Measurements from ENCODE around the gene TSHZ2.
"Not testable (repeated sequence)": the region's sequence is repeated elsewhere in the genome, so short reads cannot be mapped to it uniquely, and the experiment has no call there.

Gene TSHZ2

DNA sequence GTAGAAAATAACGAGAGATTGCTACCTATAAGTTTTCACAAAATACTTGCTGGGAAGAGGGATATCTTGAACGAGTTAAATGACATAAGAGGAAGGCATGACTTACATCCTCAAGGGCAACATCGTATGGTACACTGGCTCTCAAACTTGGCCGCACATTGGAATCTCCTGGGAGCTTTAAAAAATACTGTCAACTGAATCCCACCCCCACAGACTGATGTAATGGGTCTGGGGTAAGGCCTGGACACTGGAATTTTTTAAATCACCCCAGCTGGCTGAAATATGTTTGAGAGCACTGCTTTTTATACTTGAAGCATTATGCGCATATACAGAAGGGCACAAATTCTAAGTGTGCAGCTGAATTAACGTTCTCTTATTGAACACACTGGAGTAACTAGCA, 8.0 kb upstream of the TSHZ2 start:
- DNase-seq = no peak

DNA sequence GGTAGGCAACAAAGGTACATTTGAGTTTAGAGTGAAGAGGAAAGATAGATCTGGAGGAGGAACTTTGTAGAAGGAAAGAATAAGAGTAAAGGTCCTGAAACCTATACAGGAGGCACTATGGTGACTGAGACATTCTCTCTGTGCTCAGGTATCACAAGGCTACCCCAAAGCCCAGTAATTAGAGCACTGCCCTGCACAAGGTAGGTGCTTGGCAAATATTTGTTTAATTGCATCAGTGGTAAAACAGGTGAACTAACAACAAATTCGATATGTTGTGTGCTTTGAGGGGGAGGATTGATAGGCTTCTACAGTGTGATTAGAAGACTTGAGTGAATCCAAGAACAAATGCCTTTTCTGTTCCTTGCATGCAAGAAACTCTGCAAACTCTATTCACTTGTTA, 6.8 kb upstream of the TSHZ2 start:
- no peak for DNase-seq

DNA sequence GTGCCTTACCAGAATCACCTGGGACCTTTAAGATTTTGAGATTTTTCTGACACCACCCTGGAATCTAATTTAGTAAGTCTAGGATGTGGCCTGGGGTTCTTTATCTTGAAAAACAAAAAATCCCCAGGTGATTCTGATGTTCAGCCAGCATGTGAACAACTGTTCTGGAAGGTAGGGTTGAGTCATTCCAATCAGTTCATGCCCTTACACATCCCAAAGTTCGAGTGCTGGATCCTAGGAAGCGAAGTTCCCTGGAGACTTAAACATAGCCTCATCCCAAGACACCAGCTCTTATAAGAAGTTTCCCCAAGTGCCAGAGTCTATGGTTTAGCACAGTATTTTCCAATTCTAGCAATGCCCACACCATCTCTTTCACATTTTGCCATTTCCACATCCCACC, 6.3 kb upstream of the TSHZ2 start:
- no peak for DNase-seq

DNA sequence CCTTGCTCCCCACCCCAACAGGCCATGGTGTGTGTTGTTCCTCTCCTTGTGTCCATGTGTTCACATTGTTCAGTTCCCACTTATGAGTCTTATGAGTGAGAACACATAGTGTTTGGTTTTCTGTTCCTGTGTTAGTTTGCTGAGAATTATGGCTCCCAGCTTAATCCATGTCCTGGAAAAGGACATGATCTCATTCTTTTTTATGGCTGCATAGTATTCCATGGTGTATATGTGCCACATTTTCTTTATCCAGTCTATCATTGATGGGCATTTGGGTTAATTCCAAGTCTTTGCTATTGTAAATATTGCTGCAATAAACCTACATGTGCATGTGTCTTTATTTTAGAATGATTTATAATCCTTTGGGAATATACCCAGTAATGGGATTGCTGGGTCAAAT, 5.6 kb upstream of the TSHZ2 start:
- DNase-seq = not testable (repeated sequence)

DNA sequence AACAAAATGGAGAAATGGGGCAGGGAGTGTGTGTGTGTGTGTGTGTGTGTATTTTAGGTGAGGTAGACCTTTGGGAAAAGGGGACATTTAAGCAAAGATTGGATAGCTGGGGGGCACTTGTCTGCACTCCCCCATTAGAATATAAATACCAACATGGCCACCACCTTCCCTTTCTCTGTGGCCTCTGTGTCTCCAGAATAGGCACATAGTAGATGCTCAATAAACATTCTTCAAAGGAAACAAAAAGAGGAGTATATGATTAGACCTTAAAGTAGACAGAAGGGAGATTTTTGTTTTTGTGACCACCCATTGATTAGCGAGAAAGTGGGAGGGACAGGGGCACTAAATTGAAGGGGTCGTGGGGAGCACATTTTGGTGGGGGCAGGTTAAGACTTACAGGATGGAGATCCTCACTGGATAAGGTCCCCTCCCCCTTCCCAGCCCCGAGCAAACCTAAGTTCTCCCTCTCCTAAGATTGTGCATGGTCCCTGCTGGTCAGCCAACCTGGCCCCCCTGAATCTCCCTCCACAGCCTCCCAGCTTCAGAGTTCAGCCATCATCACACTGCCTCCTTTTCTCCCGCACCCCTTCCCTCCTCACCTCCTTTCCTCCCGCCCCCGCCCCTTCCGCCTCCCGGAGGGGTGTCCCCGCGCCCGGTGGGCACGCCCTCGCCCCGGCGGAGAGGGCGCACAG, 514 bp upstream of the TSHZ2 start:
- DNase-seq = no peak

DNA sequence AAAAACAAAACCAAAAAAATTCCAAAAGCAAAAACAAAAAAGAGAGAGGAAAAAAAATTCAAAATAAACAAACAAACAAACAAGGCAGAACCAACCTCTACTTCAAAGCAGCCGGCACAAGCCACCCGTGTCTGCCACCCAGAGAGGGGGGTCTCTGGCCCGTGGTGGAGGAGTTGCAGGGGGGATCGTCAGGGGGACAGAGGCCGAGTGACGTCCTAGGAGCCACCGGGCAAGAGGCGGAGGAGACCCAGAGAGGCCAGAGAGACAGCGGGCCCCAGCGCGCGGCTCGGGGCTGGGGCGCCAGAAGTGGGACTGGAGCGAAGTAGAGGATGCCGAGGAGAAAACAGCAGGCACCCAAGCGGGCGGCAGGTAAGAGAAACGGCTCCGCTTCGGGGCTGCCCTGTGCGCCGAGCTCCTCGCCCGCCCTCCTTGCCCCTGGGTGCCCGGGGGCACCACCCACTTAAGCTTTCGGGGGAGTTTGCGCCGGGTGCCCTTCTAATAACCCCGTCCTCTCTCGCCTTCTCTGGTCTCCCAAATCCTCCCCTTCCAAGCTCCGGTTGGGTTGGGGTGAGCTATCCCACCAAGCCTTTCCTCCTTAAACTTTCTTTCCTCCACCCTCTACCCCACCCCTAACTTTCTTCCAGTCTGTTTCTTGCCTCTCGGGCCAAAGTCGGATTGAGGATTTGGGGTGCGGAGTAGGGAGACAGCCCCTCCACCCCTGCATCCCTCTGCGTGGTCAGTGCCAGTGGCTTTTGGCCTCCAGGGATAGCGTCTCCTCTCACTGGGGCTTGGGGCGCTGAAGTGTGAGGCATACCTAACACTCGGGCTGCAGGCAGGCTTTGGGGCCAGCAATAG, 1.0 kb downstream of the TSHZ2 start:
- DNase-seq = no peak

DNA sequence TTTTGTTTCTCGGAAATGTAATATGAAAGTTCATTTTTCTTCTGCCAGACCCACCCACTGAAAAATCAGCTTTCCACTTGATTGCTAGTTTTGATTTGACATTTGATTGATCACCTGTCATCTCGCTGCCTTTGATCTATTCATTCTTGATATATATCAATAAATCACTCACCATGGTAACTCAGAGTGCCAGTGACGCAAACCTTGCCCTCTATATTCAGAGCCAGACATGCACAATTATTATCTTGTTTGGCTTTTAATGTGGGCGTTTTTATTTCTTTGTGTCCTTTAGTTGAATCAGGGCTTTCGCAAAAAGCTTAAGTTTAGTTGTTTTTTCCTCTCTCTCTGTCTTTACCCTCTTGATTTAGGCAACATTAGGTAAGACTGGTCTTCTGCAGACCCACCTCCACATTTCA, 2.0 kb downstream of the TSHZ2 start:
- DNase-seq = no peak

DNA sequence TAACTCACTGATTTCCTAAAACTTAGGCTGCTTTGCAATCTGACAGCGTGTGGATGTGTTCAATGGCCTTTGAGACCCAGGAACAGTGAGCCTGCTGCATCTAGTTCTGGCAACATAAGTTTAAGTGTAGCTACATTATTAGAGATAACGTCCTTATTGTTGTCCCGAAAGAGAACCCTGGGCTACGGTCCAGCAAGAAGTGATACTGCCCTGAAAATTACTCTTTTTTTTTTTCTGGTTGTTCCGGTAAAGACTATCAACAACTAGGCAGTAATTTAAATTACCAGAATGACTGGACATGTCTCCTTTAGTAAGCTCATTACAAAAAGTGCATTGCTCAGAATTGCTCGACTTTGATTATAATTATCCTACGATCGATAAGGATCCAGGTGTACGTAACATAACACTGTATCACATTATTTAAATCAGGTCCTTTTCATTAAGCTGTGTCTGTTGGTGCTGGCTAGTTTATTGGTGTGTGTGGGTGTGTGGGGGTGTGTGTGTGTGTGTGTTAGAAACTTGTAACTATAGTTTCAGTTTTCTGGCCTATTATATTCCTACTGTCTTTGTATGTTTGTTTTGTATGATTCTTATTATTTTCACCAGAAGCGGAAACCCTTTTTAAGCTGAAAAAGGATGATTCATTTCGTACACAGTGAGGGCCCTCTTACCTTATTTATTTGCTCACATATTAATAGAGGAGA, 3.0 kb downstream of the TSHZ2 start:
- no peak for DNase-seq

DNA sequence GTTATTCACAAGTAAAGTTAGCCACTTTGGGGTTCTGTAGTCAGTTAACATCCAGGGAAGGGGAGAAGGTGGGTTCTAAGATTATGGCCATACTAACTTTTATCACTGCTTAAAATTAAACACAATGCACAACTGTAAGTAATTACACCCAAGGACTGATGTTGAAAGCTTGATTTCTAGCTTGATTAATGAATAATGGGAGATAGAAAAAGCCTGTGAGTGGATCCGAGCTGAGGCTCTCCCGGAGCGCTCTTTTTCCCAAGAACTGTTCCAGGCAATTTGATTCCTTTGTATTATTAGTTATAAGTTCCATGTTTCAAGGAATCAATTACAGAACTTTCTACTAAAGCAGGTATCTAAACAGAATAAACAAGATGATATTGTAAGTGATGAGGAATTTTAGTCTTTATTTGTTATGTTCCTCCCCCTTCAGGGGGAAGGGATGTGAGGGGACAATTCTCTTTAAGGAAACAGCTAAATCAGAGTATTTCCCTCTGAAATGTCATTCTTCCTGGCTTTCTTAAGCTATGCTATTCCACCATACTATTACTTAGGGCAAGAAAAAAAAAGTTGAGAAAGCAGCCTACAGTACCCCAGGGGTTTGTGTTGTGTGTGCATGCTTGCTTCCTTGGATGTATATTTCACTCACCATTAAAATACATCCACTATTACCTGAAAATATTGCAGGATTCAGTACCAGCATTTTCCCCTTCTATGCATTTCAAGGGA, 3.8 kb downstream of the TSHZ2 start:
- DNase-seq = no peak

DNA sequence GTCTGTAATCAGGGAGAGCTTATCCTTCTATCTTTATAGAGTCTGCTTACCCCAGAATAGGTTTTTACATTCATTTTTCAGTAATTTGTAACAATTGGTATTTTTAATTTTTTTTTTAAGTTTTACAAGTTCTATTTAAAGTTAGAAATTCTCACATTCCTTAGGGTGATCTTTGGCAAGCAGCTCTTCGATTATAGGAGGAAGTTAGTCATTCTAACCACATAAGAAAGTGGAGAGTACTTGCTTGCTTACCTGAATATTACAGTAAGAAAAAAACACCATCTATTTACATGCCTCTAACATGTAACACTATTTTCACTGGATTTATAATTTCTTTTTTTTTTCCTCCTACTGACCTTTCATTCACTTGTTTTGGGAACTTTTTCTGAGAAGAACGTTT, 6.7 kb downstream of the TSHZ2 start:
- no peak for DNase-seq

DNA sequence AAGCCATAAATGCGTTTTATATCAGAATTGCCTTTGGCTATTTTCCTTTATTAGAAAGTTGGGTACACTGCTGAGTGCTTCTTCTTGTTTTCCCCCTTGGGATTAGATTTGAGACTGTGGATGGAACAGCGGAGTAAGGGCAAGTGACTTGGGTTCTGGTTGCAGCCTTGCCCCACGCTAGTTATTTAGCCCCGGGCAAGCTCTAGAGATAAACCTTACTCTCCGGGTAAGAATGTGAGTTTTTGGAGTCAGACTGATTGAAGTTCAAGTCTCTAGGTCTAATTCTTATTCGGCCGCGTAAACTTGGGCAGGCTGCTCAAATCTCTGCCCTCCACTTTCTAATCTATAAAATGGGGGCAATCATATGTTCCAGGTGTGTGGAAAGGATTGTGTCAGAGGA, 8.9 kb downstream of the TSHZ2 start:
- no peak for DNase-seq

DNA sequence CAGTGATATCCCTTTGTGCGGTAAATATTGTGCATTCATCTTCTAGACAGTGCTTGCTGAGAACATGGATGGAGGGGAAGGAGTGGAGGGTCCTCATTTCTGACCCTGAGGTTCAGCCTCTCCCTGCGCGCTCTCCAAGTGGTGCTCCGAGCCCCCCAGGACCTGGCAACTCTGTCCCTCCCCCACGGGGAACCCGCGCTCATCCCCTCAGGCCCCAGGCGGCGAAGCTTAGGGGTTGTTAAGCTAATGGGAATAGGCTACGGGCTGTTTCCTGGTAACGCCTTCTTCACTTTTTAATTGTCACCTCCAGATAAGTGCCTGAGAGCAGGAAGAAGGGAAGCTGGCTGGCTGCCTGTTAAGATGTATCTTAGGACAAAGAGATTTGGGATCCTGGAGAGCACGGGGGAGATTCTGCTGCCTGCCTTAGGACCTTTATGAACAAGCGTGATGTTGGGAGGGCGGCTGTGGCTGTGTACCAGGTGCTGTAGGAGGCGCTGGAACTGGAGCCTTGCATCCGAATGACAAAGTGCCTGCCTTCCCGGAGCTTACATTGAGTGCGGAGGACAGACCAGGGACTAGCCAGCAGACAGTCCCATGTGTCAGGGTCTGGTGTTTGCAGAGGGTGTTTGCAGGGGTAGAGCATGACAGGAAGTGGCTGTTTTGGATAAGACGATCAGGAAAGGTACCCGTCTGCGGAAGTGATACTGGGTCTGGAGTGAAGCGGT, 11.7 kb downstream of the TSHZ2 start:
- no peak for DNase-seq

DNA sequence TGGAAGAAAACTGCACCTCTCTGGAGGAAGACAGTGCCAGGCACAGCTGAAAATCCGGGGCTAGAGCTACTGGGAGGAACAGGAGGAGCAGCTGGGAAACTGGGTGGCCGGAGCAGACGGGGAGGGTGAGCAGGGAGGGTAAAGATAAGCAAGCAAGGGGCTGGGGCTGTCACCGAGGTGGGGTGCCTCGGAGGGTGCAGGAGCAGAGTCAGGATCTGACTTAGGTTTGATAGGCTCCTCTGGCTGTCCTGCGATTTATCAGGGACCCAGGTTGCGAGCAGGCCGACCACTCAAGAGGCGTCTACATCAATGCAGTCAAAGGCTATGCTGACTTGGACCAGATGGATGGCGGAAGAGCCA, 12.3 kb downstream of the TSHZ2 start:
- DNase-seq = no peak

DNA sequence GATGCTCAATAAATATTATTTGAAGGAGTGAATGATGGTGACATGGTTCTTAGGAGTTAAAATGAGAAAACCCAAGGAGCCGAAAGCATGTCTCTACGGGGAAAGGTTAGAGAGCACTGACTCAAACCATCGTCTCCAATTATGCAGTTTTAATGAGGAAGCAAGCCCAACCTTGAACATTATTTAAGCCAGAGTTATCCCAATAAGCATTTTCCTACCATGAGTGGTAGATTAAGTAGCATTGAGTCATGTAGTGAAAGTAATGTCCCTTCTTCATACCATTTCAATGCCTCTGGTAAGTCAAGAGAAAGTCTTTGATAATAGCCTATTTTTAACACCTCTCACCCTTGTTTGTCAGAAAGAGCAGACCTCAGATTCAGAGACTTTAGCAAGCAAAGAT, 13.5 kb downstream of the TSHZ2 start:
- DNase-seq = no peak

DNA sequence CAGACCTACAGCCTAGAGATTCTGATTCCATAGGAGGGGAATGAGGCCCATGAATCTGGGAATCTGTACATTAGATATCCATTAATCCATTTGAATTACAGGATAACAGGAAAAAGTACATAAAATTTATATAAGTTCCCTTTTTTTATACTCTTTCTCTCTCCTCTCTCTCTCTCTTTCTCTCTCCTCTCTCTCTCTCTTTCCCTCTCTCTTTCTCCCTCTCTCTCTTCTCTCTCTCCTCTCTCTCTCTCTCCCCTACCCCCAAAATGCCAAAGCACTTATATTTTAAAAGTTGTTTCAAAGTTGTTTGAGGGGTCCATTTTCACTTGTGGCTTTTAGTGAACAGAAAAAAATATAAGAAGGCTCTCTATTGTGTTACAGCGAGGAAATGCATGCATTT, 15.1 kb downstream of the TSHZ2 start:
- DNase-seq = no peak

DNA sequence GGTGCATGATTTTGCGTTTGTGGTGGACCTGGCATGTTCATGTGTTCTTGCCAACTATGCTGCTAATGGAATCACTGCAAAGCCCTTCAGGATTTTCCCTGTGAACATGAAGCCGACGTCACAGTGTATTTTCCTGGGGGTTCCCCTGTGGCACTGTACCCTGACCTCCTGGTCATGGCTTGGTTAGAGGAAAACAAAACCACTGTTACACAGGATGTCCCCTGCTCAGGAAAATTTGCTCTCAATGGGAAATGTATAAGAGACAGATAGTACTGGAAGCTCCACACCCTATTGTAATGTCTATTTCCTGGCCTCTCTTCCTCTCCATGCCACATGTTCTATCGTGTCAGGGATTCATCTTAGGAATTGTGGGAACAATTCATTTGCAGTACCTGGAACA, 19.7 kb downstream of the TSHZ2 start:
- no peak for DNase-seq

DNA sequence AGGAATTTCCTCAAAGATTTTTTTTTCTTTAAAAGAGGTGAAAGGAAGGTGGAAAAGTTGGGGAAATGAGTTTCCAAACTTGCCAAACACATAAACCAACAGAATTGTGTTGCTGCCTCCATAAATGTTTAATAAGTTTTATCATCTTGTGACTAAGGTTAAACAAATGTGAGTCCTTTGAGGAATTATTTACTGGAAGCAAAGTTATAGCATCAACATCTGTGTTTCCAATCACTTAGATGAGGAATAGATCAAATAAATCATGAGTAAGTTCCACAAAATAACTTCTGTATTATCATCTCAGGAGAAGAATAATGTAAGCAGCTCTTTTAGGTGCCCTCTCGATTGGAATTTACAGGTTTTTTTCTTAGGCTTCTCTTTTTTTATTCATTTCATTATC, 20.5 kb downstream of the TSHZ2 start:
- DNase-seq = no peak

DNA sequence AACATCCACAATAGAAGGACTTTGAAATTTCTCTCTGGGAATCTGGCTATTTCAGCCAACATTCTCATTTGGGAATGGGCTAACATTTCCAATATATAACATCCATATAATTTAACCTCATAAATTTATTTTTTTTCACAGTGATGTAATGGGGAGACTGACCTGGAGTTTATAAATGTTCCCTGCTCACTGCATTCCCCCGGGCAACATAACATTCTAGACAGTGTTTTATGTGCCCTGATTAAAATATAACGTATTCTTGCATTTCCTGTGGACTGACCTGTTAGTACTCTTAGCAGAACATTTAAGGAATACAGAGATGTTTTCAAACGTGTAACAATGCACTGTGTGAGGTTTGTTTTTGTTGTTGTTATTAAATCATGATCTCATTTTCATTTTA, 20.9 kb downstream of the TSHZ2 start:
- no peak for DNase-seq

DNA sequence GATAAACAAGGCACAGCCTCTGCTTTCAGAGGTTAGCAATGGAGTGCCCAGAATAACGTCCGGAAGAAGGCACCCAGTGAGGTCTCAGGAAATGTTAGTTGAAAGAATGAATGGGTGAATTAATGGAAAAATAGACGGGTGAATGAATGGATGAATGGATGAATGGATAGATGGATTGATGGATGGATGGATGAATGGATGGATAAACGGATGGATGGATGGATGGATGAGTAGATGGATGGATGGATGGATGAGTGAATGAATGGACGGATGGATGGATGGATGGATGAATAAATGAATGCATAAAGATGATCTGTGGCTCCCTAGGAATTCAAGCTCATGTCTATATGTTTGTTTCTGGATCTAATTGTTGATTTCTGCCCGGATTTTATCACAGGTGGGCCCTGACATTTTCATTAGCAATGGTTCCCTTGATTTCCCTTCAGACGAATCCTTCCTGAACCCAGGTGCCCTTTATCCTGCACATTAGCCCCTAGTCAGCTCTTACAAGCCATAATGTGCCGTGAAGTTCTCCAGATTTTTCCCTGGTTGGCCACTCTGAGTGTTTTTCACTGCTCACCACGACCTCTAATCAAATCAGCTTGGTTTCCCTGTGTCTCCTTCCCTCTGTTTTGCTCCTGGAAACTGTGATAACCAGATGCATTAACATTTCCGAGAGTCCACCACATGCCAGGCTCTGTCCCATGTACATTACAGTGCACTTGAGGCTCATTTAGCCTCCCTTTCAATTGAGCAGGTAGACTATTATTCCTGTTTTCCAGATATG, 22.2 kb downstream of the TSHZ2 start:
- no peak for DNase-seq

DNA sequence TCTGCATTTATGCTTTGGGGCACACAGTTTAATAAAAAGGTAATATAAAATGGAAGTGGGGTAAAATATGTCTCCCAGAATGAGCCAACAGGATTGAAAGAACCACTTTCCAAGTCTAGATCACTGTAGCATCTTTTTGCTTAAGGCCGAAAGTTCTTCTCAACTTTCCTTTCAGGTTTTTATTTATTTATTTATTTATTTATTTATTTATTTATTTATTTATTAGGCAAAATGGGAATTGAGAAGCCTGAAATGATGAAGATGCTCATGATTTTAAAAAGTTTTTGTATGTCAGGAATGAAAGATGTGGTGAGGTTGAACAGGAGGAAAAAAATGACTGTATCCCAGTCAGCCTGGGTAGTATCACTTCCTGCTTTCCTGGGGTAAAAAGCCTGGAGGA, 24.0 kb downstream of the TSHZ2 start:
- DNase-seq = no peak

DNA sequence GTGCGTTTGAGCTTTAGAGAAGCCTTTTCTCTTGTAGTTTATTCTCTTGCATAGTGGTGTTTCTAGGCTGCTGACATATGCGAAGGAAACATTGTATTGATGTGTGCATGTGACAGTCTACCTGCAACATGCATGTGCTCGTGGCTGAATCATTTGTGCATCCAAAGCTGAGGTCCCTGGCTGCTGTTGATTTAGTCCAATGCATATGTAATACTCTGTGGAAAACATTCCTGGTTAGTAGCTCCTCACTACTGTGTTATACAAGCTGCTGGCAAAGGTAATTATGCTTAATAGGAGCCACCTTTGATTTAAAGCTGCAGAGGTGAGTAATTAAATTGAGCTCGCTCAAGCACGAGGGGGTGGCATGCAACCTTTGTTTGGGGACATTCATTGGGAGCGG, 24.5 kb downstream of the TSHZ2 start:
- DNase-seq = no peak

DNA sequence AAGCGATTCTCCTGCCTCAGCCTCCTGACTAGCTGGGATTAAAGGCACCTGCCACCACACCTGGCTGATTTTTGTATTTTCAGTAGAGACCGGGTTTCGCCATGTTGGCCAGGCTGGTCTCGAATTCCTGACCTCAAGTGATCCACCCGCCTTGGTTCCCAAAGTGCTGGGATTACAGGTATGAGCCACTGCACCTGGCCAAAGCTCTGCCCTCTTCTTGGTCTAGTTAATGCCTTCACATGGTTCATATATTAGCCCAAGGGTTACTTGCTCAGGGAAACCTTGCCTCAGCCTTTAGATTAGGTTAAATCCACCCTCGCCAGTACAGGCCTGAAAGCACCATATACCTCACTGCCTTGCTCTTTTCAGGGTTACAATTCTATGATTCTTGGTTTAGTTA, 26.1 kb downstream of the TSHZ2 start:
- no peak for DNase-seq

Data from suppressor macrophage (primary cell).